GM23338 (cell line): ENCODE data around the gene CACHD1. TPM values are rescaled to one million over a fixed set of nuclear protein-coding genes. Genes with fewer than 3 reads are reported as not detected.

Source experiments
- ATAC-seq: fragments of 200-7000 bp; cut with Tn5 transposase; 3 replicates; pipeline ENCODE4 v1.9.1; 2020
- DNase-seq: peaks from one replicate; pipeline ENCODE4 v3.0.0-alpha.2; 2015; ENCODE audit warnings: low spot score
- H2AFZ ChIP-seq: fragments of 200-600 bp; sonication (generic); 2 replicates; pipeline ENCODE4 v1.8.0; 2016; ENCODE audit warnings: antibody characterized with exemption, mild to moderate bottlenecking, moderate library complexity
- H3F3A ChIP-seq: fragments of 200-600 bp; sonication (generic); replicated peaks from 2 replicates; pipeline ENCODE4 v1.8.0; 2017; ENCODE audit warnings: antibody characterized with exemption, mixed run types, low read depth
- H3K27ac ChIP-seq: fragments of 200-600 bp; sonication (generic); 2 replicates; pipeline ENCODE4 v1.6.1; 2016; ENCODE audit warnings: low read depth
- H3K27me3 ChIP-seq: fragments of 200-600 bp; sonication (generic); 2 replicates; pipeline ENCODE4 v1.8.0; 2016; ENCODE audit warnings: mild to moderate bottlenecking, mixed run types, moderate library complexity; ENCODE audit not compliant: insufficient read depth
- H3K36me3 ChIP-seq: fragments of 200-600 bp; sonication (generic); 2 replicates; pipeline ENCODE4 v1.8.0; 2016; ENCODE audit warnings: mild to moderate bottlenecking; ENCODE audit not compliant: insufficient read depth
- H3K4me1 ChIP-seq: fragments of 200-600 bp; sonication (generic); 2 replicates; pipeline ENCODE4 v1.8.0; 2016; ENCODE audit warnings: mild to moderate bottlenecking, moderate library complexity; ENCODE audit not compliant: insufficient read depth
- H3K4me2 ChIP-seq: fragments of 200-600 bp; sonication (generic); 2 replicates; pipeline ENCODE4 v1.7.1; 2017; ENCODE audit warnings: mixed run types
- H3K4me3 ChIP-seq: fragments of 200-600 bp; sonication (generic); 2 replicates; pipeline ENCODE4 v1.6.1; 2016; ENCODE audit warnings: mixed run types
- H3K79me2 ChIP-seq: fragments of 200-600 bp; sonication (generic); replicated peaks from 2 replicates; pipeline ENCODE4 v1.8.0; 2017; ENCODE audit warnings: mild to moderate bottlenecking; ENCODE audit not compliant: insufficient read depth
- H3K9me2 ChIP-seq: fragments of 200-600 bp; sonication (generic); 2 replicates; pipeline ENCODE4 v1.8.0; 2017; ENCODE audit not compliant: insufficient read depth
- H4K20me1 ChIP-seq: fragments of 200-600 bp; sonication (generic); replicated peaks from 2 replicates; pipeline ENCODE4 v1.8.0; 2017; ENCODE audit warnings: mild to moderate bottlenecking; ENCODE audit not compliant: insufficient read depth
- H3K27ac Mint-ChIP-seq: 2 replicates; pipeline ENCODE4 v1.8.0; 2020; ENCODE audit warnings: inconsistent platforms, mild to moderate bottlenecking, moderate library complexity, mixed read lengths
- H3K27me3 Mint-ChIP-seq: 3 replicates; pipeline ENCODE4 v1.8.0; 2022; ENCODE audit warnings: low read depth, mild to moderate bottlenecking, moderate library complexity, mixed read lengths, inconsistent platforms; ENCODE audit not compliant: insufficient read depth, poor library complexity
- H3K36me3 Mint-ChIP-seq: 3 replicates; pipeline ENCODE4 v1.8.0; 2021; ENCODE audit warnings: low read depth, mild to moderate bottlenecking, inconsistent platforms, moderate library complexity, mixed read lengths
- H3K4me1 Mint-ChIP-seq: 3 replicates; pipeline ENCODE4 v1.8.0; 2020; ENCODE audit warnings: mild to moderate bottlenecking, inconsistent platforms, mixed read lengths
- H3K4me3 Mint-ChIP-seq: 3 replicates; pipeline ENCODE4 v1.8.0; 2021; ENCODE audit warnings: moderate library complexity, mild to moderate bottlenecking, inconsistent platforms, mixed read lengths
- H3K9me3 Mint-ChIP-seq: 3 replicates; pipeline ENCODE4 v1.8.0; 2020; ENCODE audit warnings: moderate library complexity, mild to moderate bottlenecking, inconsistent platforms, mixed read lengths
- CREB1 ChIP-seq: fragments of 250-450 bp; sonication (Bioruptor Pico); IDR thresholded peaks from 2 replicates; pipeline ENCODE4 v1.5.0; 2020; ENCODE audit warnings: low read depth, mild to moderate bottlenecking, moderate library complexity
- EZH2 ChIP-seq: fragments of 200-600 bp; sonication (generic); IDR thresholded peaks from one replicate; pipeline ENCODE4 v1.8.0; 2017; ENCODE audit warnings: antibody characterized with exemption, mild to moderate bottlenecking, low read depth; ENCODE audit not compliant: unreplicated experiment
- EZH2phosphoT487 ChIP-seq: fragments of 200-600 bp; sonication (generic); IDR thresholded peaks from one replicate; pipeline ENCODE4 v1.8.1; 2018; ENCODE audit warnings: antibody characterized with exemption; ENCODE audit not compliant: unreplicated experiment
- POLR2AphosphoS5 ChIP-seq: IDR thresholded peaks from 2 replicates; pipeline ENCODE4 v1.6.1; 2016; ENCODE audit warnings: antibody characterized with exemption, low read depth
- ZNF331 ChIP-seq: fragments of 250-450 bp; sonication (Bioruptor Pico); IDR thresholded peaks from 2 replicates; pipeline ENCODE4 v1.5.0; 2020; ENCODE audit warnings: low read depth, mild to moderate bottlenecking, moderate library complexity
- polyA plus RNA-seq: library from polyadenylated mRNA; unstranded; fragments of >200 nt; fragmentation: Nextera tagmentation; extraction: Ambion mirVana; gene quantifications from 2 replicates; pipeline ENCODE4 v1.2.1, GENCODE V29; 2016
- total RNA-seq: library from RNA; depleted of rRNA; stranded (reverse); fragments of >200 nt; shearing (Covaris generic); gene quantifications from 2 replicates; pipeline ENCODE4 v1.2.3, GENCODE V29; 2014
- TF ChIP-seq, protein P1 (sequence below), 2 experiments: fragments of 200-600 bp in 1 of 2; sonication (generic) in 1 of 2; conservative IDR thresholded peaks; 2 replicates each; pipeline versions ENCODE4 v1.5.1 to v1.6.1; 2016 to 2017; ENCODE audit warnings: antibody characterized with exemption in 2 of 2, low read depth in 2 of 2, mild to moderate bottlenecking in 2 of 2, moderate library complexity in 1 of 2
- TF ChIP-seq, protein P2 (sequence below): IDR thresholded peaks from 2 replicates; pipeline ENCODE4 v1.6.1; 2016; ENCODE audit warnings: antibody characterized with exemption
- TF ChIP-seq, protein P3 (sequence below): fragments of 250-450 bp; sonication (Bioruptor Pico); IDR thresholded peaks from 2 replicates; pipeline ENCODE4 v1.5.0; 2020; ENCODE audit warnings: mild to moderate bottlenecking, moderate library complexity

The CACHD1 gene
- total and polyA plus RNA-seq, 2 experiments from 2014 or later, result 12.6 to 43.7 TPM

DNA sequence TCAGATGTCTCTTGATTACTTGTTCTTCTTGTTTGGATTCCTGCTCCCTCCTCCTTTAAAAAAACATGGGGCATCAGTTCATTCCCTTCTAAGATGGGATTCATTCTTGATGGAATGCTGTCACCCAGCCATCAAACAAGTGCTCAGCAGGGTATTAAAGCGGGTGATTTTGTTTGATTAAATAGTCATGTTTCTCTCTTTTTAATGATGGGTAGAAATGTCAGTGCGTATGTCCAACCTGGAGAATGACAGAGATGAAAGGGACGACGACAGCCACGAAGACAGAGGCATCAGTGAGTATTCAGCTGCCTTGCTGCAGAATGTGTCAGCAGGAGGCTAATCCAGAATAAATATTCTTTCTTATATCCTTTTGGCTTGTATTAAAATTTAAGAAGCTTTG lies 211.1 kb downstream of the CACHD1 start:
- peaks cover 70% of the 10 kb centered on the region for H3K36me3 ChIP-seq
- Mint-ChIP-seq H3K27ac (no peak overlapping the region), H3K9me3 (no peaks in the 10 kb centered on the region), H3K4me3 (no peak overlapping the region), H3K27me3 (no peaks in the 10 kb centered on the region), H3K36me3 (peaks cover 82% of the 10 kb centered on the region), H3K4me1 (peaks cover 2% of the 10 kb centered on the region; the same call in 1 of the 3 replicates)
- no peak overlapping the region for H3K4me3 ChIP-seq
- no peak overlapping the region for H2AFZ ChIP-seq
- no peaks in the 10 kb centered on the region for H3K27me3 ChIP-seq
- H3K27ac ChIP-seq, result no peak overlapping the region
- no peak overlapping the region for H3K4me2 ChIP-seq
- no peak for DNase-seq
- peaks cover 4% of the 10 kb centered on the region; the same call in 1 of the 2 replicates for H4K20me1 ChIP-seq
- H3K9me2 ChIP-seq, result no peaks in the 10 kb centered on the region
- H3K4me1 ChIP-seq, result no peaks in the 10 kb centered on the region
- no peak for ATAC-seq
- peaks cover 6% of the 10 kb centered on the region; the same call in 1 of the 2 replicates for H3F3A ChIP-seq
- TF ChIP-seq ZNF331 (no peak), EZH2 (no peak), POLR2AphosphoS5 (no peak), CREB1 (CRISPR knock-in tag) (no peak), EZH2phosphoT487 (no peak)
- TF ChIP-seq, protein P1, sequence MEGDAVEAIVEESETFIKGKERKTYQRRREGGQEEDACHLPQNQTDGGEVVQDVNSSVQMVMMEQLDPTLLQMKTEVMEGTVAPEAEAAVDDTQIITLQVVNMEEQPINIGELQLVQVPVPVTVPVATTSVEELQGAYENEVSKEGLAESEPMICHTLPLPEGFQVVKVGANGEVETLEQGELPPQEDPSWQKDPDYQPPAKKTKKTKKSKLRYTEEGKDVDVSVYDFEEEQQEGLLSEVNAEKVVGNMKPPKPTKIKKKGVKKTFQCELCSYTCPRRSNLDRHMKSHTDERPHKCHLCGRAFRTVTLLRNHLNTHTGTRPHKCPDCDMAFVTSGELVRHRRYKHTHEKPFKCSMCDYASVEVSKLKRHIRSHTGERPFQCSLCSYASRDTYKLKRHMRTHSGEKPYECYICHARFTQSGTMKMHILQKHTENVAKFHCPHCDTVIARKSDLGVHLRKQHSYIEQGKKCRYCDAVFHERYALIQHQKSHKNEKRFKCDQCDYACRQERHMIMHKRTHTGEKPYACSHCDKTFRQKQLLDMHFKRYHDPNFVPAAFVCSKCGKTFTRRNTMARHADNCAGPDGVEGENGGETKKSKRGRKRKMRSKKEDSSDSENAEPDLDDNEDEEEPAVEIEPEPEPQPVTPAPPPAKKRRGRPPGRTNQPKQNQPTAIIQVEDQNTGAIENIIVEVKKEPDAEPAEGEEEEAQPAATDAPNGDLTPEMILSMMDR (conservative IDR thresholded peaks at IDR 0.05; ENCODE audit: low read depth in 2 of 2), result no peak
- TF ChIP-seq, protein P2, sequence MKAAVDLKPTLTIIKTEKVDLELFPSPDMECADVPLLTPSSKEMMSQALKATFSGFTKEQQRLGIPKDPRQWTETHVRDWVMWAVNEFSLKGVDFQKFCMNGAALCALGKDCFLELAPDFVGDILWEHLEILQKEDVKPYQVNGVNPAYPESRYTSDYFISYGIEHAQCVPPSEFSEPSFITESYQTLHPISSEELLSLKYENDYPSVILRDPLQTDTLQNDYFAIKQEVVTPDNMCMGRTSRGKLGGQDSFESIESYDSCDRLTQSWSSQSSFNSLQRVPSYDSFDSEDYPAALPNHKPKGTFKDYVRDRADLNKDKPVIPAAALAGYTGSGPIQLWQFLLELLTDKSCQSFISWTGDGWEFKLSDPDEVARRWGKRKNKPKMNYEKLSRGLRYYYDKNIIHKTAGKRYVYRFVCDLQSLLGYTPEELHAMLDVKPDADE, result no peak
- TF ChIP-seq, protein P3, sequence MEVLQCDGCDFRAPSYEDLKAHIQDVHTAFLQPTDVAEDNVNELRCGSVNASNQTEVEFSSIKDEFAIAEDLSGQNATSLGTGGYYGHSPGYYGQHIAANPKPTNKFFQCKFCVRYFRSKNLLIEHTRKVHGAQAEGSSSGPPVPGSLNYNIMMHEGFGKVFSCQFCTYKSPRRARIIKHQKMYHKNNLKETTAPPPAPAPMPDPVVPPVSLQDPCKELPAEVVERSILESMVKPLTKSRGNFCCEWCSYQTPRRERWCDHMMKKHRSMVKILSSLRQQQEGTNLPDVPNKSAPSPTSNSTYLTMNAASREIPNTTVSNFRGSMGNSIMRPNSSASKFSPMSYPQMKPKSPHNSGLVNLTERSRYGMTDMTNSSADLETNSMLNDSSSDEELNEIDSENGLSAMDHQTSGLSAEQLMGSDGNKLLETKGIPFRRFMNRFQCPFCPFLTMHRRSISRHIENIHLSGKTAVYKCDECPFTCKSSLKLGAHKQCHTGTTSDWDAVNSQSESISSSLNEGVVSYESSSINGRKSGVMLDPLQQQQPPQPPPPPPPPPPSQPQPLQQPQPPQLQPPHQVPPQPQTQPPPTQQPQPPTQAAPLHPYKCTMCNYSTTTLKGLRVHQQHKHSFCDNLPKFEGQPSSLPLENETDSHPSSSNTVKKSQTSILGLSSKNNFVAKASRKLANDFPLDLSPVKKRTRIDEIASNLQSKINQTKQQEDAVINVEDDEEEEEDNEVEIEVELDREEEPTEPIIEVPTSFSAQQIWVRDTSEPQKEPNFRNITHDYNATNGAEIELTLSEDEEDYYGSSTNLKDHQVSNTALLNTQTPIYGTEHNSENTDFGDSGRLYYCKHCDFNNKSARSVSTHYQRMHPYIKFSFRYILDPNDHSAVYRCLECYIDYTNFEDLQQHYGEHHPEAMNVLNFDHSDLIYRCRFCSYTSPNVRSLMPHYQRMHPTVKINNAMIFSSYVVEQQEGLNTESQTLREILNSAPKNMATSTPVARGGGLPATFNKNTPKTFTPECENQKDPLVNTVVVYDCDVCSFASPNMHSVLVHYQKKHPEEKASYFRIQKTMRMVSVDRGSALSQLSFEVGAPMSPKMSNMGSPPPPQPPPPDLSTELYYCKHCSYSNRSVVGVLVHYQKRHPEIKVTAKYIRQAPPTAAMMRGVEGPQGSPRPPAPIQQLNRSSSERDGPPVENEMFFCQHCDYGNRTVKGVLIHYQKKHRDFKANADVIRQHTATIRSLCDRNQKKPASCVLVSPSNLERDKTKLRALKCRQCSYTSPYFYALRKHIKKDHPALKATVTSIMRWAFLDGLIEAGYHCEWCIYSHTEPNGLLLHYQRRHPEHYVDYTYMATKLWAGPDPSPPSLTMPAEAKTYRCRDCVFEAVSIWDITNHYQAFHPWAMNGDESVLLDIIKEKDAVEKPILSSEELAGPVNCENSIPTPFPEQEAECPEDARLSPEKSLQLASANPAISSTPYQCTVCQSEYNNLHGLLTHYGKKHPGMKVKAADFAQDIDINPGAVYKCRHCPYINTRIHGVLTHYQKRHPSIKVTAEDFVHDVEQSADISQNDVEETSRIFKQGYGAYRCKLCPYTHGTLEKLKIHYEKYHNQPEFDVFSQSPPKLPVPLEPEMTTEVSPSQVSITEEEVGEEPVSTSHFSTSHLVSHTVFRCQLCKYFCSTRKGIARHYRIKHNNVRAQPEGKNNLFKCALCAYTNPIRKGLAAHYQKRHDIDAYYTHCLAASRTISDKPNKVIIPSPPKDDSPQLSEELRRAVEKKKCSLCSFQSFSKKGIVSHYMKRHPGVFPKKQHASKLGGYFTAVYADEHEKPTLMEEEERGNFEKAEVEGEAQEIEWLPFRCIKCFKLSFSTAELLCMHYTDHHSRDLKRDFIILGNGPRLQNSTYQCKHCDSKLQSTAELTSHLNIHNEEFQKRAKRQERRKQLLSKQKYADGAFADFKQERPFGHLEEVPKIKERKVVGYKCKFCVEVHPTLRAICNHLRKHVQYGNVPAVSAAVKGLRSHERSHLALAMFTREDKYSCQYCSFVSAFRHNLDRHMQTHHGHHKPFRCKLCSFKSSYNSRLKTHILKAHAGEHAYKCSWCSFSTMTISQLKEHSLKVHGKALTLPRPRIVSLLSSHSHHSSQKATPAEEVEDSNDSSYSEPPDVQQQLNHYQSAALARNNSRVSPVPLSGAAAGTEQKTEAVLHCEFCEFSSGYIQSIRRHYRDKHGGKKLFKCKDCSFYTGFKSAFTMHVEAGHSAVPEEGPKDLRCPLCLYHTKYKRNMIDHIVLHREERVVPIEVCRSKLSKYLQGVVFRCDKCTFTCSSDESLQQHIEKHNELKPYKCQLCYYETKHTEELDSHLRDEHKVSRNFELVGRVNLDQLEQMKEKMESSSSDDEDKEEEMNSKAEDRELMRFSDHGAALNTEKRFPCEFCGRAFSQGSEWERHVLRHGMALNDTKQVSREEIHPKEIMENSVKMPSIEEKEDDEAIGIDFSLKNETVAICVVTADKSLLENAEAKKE (CRISPR knock-in tag), result no peak
- H3K79me2 ChIP-seq, result no peaks in the 10 kb centered on the region
